Kidney (tissue), 14 donors: ENCODE measurements around the gene SLIT1. TPM values are rescaled to one million over a fixed set of nuclear protein-coding genes. Genes with fewer than 3 reads are reported as not detected.

Experiments used
- DNase-seq, 5 donors: peaks; one replicate each; pipeline ENCODE4 v3.0.0-alpha.2; 2013 to 2020
- FAIRE-seq: peaks from 2 replicates; lab custom pipeline; 2012; peaks lifted over from hg19 to GRCh38; lab: Jason Lieb, UNC
- H3K27ac ChIP-seq, 2 donors: one replicate each; pipeline ENCODE4 v1.7.0; 2013; ENCODE audit warnings: low read depth in 2 of 2, low read length in 2 of 2, inconsistent platforms in 1 of 2
- H3K27me3 ChIP-seq: one replicate; pipeline ENCODE4 v1.7.1; 2013; ENCODE audit warnings: low read length, inconsistent platforms; ENCODE audit not compliant: control insufficient read depth, insufficient read depth
- H3K36me3 ChIP-seq, 3 donors: one replicate each; pipeline versions ENCODE4 v1.7.0 to v1.7.1; 2013; ENCODE audit warnings: low read length in 3 of 3, control low read depth in 1 of 3, inconsistent platforms in 1 of 3; ENCODE audit not compliant: insufficient read depth in 3 of 3, control insufficient read depth in 2 of 3
- H3K4me1 ChIP-seq, 3 donors: one replicate each; pipeline versions ENCODE4 v1.7.0 to v1.7.1; 2013; ENCODE audit warnings: low read length in 3 of 3, inconsistent platforms in 1 of 3, low read depth in 1 of 3; ENCODE audit not compliant: control insufficient read depth in 2 of 3, insufficient read depth in 2 of 3
- H3K4me3 ChIP-seq, 3 donors: one replicate each; pipeline versions ENCODE4 v1.7.0 to v1.8.1; 2013; ENCODE audit warnings: low read length in 3 of 3, control low read depth in 1 of 3, inconsistent platforms in 1 of 3
- H3K9ac ChIP-seq, 3 donors: one replicate each; pipeline versions ENCODE4 v1.7.0 to v1.7.1; 2013; ENCODE audit warnings: low read length in 3 of 3, control low read depth in 1 of 3, inconsistent platforms in 1 of 3
- H3K9me3 ChIP-seq, 3 donors: one replicate each; pipeline versions ENCODE4 v1.7.0 to v1.7.1; 2013; ENCODE audit warnings: low read length in 3 of 3, control low read depth in 1 of 3, inconsistent platforms in 1 of 3; ENCODE audit not compliant: control insufficient read depth in 2 of 3, insufficient read depth in 1 of 3
- intact Hi-C: fragments of 100-400 bp; cut with DNase I; formaldehyde crosslinking; loops from one replicate; pipeline ENCODE4 v1.11.1; 2022
- polyA plus RNA-seq: library from polyadenylated mRNA; stranded (reverse); fragments of 350-450 nt; fragmentation: Illumina TruSeq; extraction: RNeasy Lipid Tissue Mini Kit (QIAGEN cat#74804); gene quantifications from one replicate; pipeline ENCODE4 v1.2.3, GENCODE V29; 2014; ENCODE audit warnings: low read depth, low replicate concordance; ENCODE audit not compliant: insufficient read depth
- total RNA-seq: library from RNA; stranded (reverse); fragmentation: NEBNext Ultra II Directional; extraction: Animal tissue kit (Norgen Biotek cat#: 25700); gene quantifications from one replicate; pipeline ENCODE4 v1.2.1, GENCODE V29; 2021
- TF ChIP-seq, protein P1 (sequence below): IDR thresholded peaks from 3 replicates; pipeline ENCODE4 v1.5.1; 2012; ENCODE audit warnings: mild to moderate bottlenecking, moderate library complexity, borderline replicate concordance; ENCODE audit not compliant: insufficient read depth; ENCODE audit errors: extremely low read depth
- donor health status: control.
- donor health status: control.
- donor health status: control.
- donor health status: control.
- donor health status: control.
- donor health status: DM: yes; HTN: yes; CAD: no.
- donor health status: Normal renal cell carcinoma (clear cell type).

SLIT1 gene
- total and polyA plus RNA-seq, 2 donors from 2014 or later: 0.06 to 0.35 TPM

DNA sequence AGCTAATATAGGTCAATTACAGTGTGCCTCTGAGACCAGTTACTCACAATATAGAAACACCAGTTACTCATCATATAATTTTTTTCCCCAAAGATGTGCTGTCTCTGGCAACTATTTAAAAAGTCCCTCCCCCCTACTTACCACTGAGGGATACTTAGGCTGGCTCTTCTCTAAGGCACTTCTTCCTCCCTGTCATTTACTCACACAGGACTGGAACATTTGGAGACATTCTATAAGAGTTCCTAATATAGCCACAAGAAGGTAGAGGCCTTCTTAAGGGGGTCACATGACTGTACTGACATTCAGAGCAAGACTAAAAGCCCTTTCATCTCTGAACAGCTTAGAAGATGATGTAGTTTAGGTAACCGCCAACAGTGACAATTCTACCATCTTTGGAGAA is 44.4 kb upstream of the SLIT1 start:
- intact Hi-C loops: no loop called here
- no peak overlapping the region for H3K27ac ChIP-seq
- no peaks in the 10 kb centered on the region for H3K36me3 ChIP-seq
- peaks cover 0 to 6% (median 5%) of the 10 kb centered on the region in 3 donors for H3K4me1 ChIP-seq
- DNase-seq (no peak), FAIRE-seq (no peak)
- H3K9ac ChIP-seq: no peak overlapping the region
- no peaks in the 10 kb centered on the region for H3K9me3 ChIP-seq
- TF ChIP-seq, protein P1, sequence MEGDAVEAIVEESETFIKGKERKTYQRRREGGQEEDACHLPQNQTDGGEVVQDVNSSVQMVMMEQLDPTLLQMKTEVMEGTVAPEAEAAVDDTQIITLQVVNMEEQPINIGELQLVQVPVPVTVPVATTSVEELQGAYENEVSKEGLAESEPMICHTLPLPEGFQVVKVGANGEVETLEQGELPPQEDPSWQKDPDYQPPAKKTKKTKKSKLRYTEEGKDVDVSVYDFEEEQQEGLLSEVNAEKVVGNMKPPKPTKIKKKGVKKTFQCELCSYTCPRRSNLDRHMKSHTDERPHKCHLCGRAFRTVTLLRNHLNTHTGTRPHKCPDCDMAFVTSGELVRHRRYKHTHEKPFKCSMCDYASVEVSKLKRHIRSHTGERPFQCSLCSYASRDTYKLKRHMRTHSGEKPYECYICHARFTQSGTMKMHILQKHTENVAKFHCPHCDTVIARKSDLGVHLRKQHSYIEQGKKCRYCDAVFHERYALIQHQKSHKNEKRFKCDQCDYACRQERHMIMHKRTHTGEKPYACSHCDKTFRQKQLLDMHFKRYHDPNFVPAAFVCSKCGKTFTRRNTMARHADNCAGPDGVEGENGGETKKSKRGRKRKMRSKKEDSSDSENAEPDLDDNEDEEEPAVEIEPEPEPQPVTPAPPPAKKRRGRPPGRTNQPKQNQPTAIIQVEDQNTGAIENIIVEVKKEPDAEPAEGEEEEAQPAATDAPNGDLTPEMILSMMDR: no peak
- no peak overlapping the region for H3K4me3 ChIP-seq
- no peaks in the 10 kb centered on the region for H3K27me3 ChIP-seq

GRCh38 chr10:97229322-97230015 is 43.7 kb upstream of the SLIT1 start:
- TF ChIP-seq, protein P1: no peak
- Histone ChIP-seq H3K4me3 (no peak overlapping the region), H3K9me3 (no peaks in the 10 kb centered on the region), H3K27me3 (no peaks in the 10 kb centered on the region), H3K27ac (no peak overlapping the region), H3K4me1 (peaks cover 0 to 6% (median 5%) of the 10 kb centered on the region in 3 donors), H3K9ac (no peak overlapping the region), H3K36me3 (no peaks in the 10 kb centered on the region)
- intact Hi-C loops: no loop called here
- FAIRE-seq (no peak), DNase-seq (no peak)

DNA sequence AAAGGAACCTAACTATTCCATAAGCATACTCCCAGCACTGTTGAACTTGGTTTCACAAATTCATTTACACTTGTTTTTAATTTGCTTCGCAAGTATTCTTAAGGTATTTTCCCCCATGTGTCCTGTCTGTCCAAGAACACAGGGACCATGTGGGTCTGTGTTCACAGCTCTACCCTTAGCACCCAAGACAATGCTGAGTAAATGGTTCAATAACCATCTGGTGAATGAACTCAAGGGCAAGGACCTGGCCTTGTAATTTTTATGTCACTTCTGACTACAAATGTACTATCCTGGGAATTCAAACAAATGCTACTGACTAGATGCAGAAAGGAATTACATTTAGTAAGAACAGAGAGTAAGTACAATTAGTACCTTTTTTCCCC is 43.0 kb upstream of the SLIT1 start:
- Histone ChIP-seq H3K27me3 (no peaks in the 10 kb centered on the region), H3K4me1 (peaks cover 0 to 6% (median 5%) of the 10 kb centered on the region in 3 donors), H3K4me3 (no peak overlapping the region), H3K27ac (no peak overlapping the region), H3K9ac (no peak overlapping the region), H3K9me3 (no peaks in the 10 kb centered on the region), H3K36me3 (no peaks in the 10 kb centered on the region)
- no peak for FAIRE-seq
- TF ChIP-seq, protein P1: no peak
- intact Hi-C loops: no loop called here
- DNase-seq: no peak
